ENCODE data around the gene SHC2. TPM values are rescaled to one million over a fixed set of nuclear protein-coding genes. Genes with fewer than 3 reads are reported as not detected.

The SHC2 gene
- total RNA-seq, 1 donor from 2014 or later = 47.8 TPM

GRCh38 chr19:402786-403185, 58.0 kb downstream of the SHC2 start:
- no peak overlapping the region for H3K4me3 Mint-ChIP-seq (ENCODE audit: unreplicated experiment)
- TF ChIP-seq CTCF (IDR thresholded peaks at IDR 0.05) = no peak
- H3K27ac Mint-ChIP-seq (ENCODE audit: unreplicated experiment) = no peak overlapping the region
- H3K4me1 Mint-ChIP-seq (ENCODE audit: low read depth) = no peaks in the 10 kb centered on the region
- H3K36me3 Mint-ChIP-seq (ENCODE audit: low read depth) = no peaks in the 10 kb centered on the region
- H3K9me3 Mint-ChIP-seq (ENCODE audit: low read depth) = no peaks in the 10 kb centered on the region
- H3K27me3 Mint-ChIP-seq (ENCODE audit: low read depth) = peaks cover 8% of the 10 kb centered on the region
- DNase-seq (ENCODE audit: low spot score) = no peak

DNA sequence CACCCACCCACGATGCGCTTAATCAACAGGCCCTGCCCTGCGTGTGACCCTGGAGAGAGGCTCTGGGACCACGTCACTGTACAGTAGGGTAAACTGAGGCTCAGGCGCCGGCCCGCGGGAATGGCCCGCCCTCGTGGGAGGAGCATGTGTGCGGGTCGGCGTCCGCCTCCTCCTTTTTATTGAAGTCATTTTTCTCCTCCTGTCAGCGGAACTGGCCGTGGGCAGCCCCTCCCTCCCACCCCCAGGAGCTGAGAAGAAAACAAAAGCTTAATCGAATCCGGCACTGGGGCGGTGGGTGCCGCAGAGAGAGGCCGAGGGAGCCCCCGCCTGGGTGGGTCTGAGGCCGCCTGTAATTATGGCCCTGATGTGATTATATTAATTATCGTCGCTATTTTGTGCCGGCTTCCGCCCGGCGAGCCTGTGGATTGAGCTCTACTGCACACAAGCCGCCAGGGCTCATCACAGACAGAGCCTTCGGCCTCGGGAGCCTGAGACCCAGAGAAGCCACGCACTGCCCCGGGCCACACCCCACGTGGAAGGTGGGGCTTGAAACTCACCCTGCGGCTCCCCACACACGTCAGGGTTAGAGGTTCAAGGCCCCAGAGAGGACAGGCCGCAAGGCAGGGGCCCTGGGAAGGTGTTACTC, 58.8 kb downstream of the SHC2 start:
- H3K27ac Mint-ChIP-seq (ENCODE audit: unreplicated experiment) = no peak overlapping the region
- peak; percentile 75 for DNase-seq (ENCODE audit: low spot score)
- H3K9me3 Mint-ChIP-seq (ENCODE audit: low read depth) = no peaks in the 10 kb centered on the region
- H3K4me3 Mint-ChIP-seq (ENCODE audit: unreplicated experiment) = no peak overlapping the region
- no peaks in the 10 kb centered on the region for H3K36me3 Mint-ChIP-seq (ENCODE audit: low read depth)
- H3K27me3 Mint-ChIP-seq (ENCODE audit: low read depth) = peaks cover 11% of the 10 kb centered on the region
- H3K4me1 Mint-ChIP-seq (ENCODE audit: low read depth) = no peaks in the 10 kb centered on the region
- TF ChIP-seq CTCF (IDR thresholded peaks at IDR 0.05) = no peak

GRCh38 chr19:400976-401865, 59.6 kb downstream of the SHC2 start:
- no peak overlapping the region for H3K4me3 Mint-ChIP-seq (ENCODE audit: unreplicated experiment)
- H3K36me3 Mint-ChIP-seq (ENCODE audit: low read depth) = no peaks in the 10 kb centered on the region
- TF ChIP-seq CTCF (IDR thresholded peaks at IDR 0.05) = no peak
- H3K4me1 Mint-ChIP-seq (ENCODE audit: low read depth) = no peaks in the 10 kb centered on the region
- H3K9me3 Mint-ChIP-seq (ENCODE audit: low read depth) = no peaks in the 10 kb centered on the region
- DNase-seq (ENCODE audit: low spot score) = peak; percentile 80
- H3K27me3 Mint-ChIP-seq (ENCODE audit: low read depth) = peaks cover 11% of the 10 kb centered on the region
- H3K27ac Mint-ChIP-seq (ENCODE audit: unreplicated experiment) = no peak overlapping the region

DNA sequence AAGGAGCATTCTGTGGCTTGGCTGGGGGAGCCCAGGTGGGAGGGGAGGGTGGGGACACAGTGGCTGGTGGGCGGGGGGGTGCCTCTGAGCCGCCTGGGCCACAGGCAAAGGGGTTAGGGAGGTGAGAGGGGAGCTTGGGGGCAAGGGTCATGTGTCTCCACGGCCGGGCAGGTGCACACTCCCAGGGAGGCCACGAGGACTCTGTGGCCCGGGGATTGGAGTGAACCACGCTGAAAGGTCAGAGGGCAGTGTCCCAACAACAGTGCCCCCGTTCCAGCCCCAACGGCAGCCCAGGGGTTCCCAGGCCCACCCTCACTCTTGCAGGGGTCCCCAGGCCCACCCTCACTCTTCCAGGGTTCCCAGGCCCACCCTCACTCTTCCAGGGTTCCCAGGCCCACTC, 61.5 kb downstream of the SHC2 start:
- Mint-ChIP-seq H3K36me3 (ENCODE audit: low read depth) (no peaks in the 10 kb centered on the region), H3K27me3 (ENCODE audit: low read depth) (peaks cover 11% of the 10 kb centered on the region), H3K4me1 (ENCODE audit: low read depth) (no peaks in the 10 kb centered on the region), H3K27ac (ENCODE audit: unreplicated experiment) (no peak overlapping the region), H3K4me3 (ENCODE audit: unreplicated experiment) (no peak overlapping the region), H3K9me3 (ENCODE audit: low read depth) (peaks cover 4% of the 10 kb centered on the region)
- peak; percentile 70 for DNase-seq (ENCODE audit: low spot score)
- no peak for TF ChIP-seq CTCF (IDR thresholded peaks at IDR 0.05)

DNA sequence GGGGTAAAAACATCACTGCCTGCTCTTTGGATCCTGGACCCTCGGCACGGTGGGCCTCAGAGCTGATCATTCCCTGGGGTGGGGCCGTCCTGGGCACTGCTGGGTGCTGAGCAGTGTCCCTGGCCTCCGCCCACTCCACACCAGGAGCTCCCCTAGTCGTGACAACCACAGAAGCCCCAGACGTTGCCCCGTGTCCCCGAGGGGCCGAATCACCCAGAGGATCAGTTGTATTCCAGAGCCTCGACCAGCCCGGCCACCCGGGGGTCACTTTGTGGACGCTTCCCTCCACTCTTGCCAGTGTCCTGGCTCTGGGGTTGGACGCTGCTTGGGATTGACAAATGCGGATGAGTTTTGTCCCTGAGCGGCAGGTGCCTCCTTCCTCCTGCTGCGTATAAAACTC, 62.1 kb downstream of the SHC2 start:
- Mint-ChIP-seq H3K4me1 (ENCODE audit: low read depth) (no peaks in the 10 kb centered on the region), H3K9me3 (ENCODE audit: low read depth) (peaks cover 4% of the 10 kb centered on the region), H3K27me3 (ENCODE audit: low read depth) (peaks cover 11% of the 10 kb centered on the region), H3K36me3 (ENCODE audit: low read depth) (no peaks in the 10 kb centered on the region), H3K4me3 (ENCODE audit: unreplicated experiment) (no peak overlapping the region), H3K27ac (ENCODE audit: unreplicated experiment) (no peak overlapping the region)
- TF ChIP-seq CTCF (IDR thresholded peaks at IDR 0.05) = no peak
- peak; percentile 80 for DNase-seq (ENCODE audit: low spot score)
